ENCODE data around the gene CES4A.
"Not testable (repeated sequence)": the region's sequence is repeated elsewhere in the genome, so short reads cannot be mapped to it uniquely, and the experiment has no call there.

CES4A gene

DNA sequence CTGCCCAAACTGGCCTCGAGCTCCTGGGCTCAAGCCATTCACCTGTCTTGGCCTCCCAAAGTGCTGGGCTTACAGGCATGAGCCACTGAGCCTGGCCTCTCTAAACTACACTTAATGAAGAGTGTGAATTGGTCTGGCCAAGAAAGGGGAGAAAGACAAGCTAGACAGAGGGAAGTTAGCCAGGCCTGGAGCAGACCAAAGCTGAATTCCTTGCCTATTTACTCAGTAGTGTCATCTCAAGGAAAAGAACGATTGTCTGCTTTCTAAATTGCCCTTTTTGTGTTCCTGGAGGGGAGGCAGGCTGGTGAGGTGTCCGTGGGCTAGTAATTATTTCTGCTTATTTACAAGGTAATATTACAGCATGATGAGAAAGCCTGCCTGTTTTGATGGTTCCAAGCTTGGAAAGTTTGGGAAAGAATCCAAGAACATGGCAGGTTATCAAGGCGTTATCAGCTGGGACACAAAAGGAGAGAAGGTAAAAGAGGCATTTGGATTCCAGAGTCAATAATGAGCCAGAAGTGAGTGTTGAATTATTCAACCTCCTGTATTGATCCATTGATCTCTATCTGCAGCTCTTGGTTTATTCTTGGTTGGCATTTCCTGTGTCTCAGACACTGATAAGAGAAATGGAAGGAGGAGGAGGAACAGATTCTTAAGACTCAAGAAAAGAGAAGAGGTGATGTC, 34.3 kb downstream of the CES4A start:
- no peak for DNase-seq (ENCODE audit: low read depth)

DNA sequence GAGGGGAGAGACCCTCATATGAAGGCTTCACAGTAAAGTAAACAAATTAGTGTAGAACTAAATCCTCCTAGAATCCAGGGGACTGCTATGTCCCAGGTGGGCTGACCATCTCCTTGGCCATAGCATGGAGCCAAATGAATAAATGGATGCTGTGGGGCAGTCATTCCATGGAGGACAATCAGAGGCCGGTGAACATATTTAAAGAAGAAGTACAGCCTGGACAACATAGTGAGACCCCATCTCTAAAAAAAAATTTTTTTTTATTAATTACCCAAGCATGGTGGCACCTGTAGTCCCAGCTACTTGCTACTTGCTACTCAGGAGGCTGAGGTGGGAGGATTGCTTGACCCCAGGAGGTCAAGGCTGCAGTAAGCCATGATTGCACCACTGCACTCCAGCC, 35.3 kb downstream of the CES4A start:
- no peak for DNase-seq (ENCODE audit: low read depth)

DNA sequence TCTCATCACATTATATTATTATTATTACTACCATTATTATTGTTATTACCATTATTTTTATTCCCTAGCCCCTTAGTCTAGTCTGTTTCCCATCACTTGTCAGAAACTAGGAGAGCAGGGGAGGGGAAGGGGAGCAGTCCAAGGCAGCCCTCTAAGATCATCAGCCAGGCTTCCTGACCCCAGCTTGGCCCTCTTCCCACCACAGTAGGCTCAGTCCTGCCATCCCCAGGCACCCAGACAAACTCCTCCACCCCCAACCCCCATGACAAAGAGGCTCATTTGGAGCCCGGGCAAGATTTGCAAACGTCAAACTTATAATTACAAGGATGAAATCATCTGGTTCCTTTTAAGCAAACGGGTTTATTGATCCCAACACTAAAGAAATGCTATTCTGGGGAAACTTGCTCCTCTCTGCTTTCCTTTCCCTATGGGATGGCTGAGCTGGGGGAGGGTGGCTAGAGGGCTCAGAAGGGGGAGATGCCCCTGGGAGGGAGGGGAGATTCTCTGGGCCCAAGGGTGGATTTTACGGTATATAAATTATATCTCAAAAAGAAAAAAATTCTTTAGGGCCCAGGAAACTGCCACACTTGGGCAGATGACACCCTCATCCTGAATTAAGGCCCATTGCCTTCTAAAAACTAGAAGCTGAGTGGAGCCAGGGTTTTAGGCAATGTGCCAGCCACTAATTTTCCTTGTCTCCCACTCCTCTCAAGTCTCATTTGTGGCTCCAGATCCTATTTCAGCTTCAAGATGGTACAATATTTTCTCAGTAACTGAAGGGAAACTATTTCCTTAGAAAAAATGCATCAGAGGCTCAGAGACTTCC, 36.2 kb downstream of the CES4A start:
- no peak for DNase-seq (ENCODE audit: low read depth)

- no peak for DNase-seq (ENCODE audit: low read depth)
Measured at GRCh38 chr16:67025210-67025550, 36.8 kb downstream of the CES4A start.

GRCh38 chr16:67026570-67026969, 38.2 kb downstream of the CES4A start:
- DNase-seq (ENCODE audit: low read depth): no peak

DNA sequence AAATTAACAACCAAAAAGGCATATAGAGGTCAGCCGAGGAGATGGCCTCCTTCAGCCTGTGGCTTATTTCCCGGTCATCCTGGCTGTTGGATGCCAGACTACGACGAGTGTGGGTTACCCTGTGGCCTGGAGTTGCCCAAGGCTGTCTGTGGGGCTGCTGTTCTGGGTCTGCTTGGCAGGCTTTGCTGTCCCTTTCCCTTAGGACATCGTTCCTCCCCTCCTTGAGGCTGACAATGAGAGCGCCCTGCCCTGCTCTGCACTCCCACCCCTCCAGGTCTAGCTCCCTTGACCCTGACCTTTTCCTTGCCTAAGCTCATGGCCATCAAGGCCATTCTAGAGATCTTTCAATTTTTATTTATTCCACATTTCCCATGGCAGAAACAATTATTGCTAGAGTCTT, 38.7 kb downstream of the CES4A start:
- DNase-seq (ENCODE audit: low read depth): no peak

- DNase-seq (ENCODE audit: low read depth): no peak
Measured at GRCh38 chr16:67028167-67028695, 39.8 kb downstream of the CES4A start.

- DNase-seq (ENCODE audit: low read depth): peak; percentile 83
Measured at GRCh38 chr16:67028696-67029253, 40.4 kb downstream of the CES4A start, which contains the start of gene CBFB. CBFB (plus strand) TSS chr16:67029149; CDS start chr16:67029408, 259 bp downstream.

DNA sequence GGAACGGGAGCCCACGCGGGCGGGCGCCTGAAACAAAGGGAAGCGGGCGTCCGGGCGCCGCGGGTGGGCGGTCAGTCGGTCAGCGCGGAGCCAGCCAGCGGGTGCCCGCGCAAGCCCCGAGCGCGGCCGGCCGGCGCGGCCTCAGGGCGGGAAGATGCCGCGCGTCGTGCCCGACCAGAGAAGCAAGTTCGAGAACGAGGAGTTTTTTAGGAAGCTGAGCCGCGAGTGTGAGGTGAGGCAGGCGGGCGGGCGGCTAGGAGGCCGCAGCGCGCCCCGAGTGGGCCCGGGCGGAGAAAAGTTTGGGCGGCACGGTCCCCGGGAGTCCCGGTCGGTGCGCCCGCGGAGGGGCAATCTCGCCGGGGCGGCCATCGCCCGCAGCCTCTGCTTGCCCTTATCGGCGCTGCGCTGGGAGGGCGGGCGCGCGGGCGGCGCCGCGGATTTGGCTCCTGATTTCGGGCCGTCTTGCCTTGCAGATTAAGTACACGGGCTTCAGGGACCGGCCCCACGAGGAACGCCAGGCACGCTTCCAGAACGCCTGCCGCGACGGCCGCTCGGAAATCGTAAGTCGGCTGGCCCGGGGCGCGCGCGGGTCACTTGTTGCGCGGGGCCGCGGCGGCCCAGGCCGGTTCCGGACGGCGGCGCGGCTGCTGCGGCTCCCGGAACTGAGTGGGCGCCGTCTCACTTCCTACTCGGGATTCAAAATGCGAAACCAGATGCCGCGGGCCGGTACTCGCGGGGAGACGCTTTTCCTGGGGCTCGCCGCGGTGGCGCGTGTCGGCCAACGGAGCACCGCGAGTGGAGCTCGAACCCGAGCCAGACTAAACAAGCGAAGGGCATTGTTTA, 41.1 kb downstream of the CES4A start:
- DNase-seq (ENCODE audit: low read depth): no peak

DNA sequence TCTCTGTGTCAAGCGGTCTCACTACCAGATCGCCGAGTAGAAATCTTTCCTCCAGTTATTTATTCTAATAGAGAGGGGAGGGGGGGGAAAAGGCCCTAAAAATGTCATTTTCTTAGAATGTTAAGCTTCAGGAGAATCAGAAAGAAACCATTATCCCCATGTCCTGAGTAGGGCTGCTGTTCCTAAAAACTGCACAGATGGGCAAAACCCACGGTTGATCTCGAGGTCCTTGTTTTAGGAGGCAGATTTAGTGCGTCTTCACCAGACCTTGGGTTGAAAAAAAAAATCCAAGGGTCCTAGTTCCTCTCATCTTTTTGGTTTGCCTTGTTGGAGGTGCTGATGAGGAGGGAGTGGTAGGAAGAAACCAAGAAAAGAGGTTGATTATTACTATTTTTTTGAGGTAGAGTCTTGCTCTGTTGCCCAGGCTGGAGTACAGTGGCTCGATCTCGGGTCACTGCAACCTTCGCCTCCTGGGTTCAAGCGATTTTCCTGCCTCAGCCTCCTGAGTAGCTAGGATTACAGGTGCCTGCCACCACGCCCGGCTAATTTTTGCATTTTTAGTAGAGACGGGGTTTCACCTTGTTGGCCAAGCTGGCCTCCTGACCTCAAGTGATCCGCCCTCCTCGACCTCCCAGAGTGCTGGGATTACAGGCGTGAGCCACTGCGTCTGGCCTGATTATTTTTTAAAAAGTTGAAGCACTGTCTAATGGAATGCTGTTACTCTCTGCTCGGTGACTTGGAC, 42.0 kb downstream of the CES4A start:
- no peak for DNase-seq (ENCODE audit: low read depth)

DNA sequence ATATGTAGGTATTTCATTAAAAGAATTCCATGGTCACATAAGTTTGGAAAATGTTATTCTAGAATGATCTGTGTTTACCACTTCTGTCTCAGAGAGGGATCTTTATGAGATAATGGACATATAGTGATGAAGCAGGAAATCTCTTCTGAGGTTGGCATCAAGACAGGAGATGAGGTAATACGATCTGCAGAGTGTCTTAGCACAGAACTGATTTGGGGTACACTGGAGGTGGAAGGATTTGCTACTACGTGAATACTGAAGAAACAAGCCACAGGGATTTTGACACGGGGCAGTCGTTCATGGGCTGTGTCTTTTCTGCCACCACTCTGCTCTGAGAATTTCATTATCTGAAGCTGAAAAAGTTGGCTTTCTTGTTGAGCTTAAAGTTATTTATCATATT, 46.1 kb downstream of the CES4A start:
- no peak for DNase-seq (ENCODE audit: low read depth)

GRCh38 chr16:67035364-67035763, 47.0 kb downstream of the CES4A start:
- DNase-seq (ENCODE audit: low read depth): no peak

DNA sequence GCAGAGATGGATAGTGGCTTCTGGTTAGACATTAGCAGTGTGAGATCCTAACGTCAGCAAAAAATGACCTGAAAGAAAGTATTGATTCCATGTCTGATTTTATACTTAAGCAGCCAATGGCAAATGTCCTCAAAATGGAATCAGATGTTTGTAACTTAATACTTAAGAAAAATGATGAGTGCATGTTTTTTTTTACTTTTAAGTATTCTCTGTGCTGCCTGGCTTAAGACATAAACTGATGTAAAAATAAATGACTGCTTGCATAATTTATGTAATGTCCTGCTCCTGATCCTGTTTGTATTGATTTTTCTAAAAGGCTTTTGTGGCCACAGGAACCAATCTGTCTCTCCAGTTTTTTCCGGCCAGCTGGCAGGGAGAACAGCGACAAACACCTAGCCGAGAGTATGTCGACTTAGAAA, 47.9 kb downstream of the CES4A start:
- no peak for DNase-seq (ENCODE audit: low read depth)

- no peak for DNase-seq (ENCODE audit: low read depth)
Measured at GRCh38 chr16:67039260-67040020, 51.1 kb downstream of the CES4A start.

- DNase-seq (ENCODE audit: low read depth): no peak
Measured at GRCh38 chr16:67040166-67040565, 51.8 kb downstream of the CES4A start.

GRCh38 chr16:67040906-67041305, 52.5 kb downstream of the CES4A start:
- no peak for DNase-seq (ENCODE audit: low read depth)

GRCh38 chr16:67041520-67041919, 53.1 kb downstream of the CES4A start:
- DNase-seq (ENCODE audit: low read depth): not testable (repeated sequence)

GRCh38 chr16:67043420-67043819, 55.0 kb downstream of the CES4A start:
- DNase-seq (ENCODE audit: low read depth): no peak

DNA sequence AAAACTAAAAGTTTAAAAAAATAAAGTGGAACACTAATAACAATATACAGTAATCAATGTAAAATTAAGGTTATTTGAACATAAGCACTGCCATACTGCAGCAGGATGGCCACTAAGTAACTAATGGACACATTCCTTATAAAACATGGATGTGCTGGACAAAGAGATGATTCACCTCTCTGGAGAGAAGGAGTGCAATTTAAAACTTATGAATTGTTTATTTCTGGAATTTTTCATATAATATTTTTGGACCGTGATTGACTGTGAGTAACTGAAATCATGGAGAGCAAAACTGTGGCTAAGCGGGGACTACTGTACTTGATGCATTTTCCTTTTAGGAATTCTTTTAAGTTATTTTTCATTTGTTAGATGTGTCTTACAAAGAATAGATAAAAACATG, 62.4 kb downstream of the CES4A start:
- DNase-seq (ENCODE audit: low read depth): no peak

DNA sequence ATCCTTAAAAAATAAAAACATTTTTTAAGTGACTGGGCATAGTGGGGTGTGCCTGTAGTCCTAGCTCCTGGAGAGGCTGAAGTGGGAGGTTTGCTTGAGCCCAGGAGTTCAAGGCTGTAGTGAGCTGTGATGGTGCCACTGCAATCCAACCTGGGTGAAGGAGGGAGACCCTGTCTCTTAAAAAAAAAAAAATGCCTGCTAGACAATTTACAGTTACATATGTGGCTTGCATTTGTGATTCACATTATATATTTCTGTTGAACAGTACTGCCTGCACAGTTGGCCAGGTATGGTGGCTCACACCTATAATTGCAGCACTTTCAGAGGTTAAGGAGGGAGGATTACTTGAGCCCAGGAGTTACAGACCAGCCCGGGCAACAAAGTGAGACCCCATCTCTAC, 64.0 kb downstream of the CES4A start:
- no peak for DNase-seq (ENCODE audit: low read depth)
